ENCODE results near the gene SMARCAD1. TPM values are rescaled to one million over a fixed set of nuclear protein-coding genes. Genes with fewer than 3 reads are reported as not detected.

The SMARCAD1 gene
- total RNA-seq, 1 experiment from 2014 or later, result 57.1 TPM

DNA sequence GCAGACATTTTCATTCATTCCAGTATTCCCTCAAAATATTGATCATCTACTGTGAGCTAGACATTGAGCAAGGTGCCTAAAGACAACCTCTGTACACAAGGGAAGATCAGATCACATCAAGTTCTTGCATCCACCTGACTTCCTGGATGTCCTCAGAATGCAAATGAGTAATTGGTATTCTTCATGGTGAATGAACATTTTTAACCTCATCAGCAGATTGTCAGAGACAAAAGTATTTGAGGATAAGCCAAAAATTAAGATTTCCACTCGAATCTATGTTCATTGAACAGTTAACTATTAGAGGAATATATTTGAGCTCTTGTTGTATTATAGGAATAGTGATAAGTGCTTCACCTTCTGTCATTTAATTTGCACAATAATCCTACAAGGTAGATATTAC, 1.3 kb downstream of the SMARCAD1 start:
- H3K4ac ChIP-seq (ENCODE audit: low read depth, low read length), result no peak overlapping the region
- WGBS (ENCODE audit: extremely low coverage, insufficient read length, low lambda C conversion rate), result no CpG with 5 or more reads among the region's 1 CpG
- Mint-ChIP-seq H3K27me3 (ENCODE audit: low read depth) (no peaks in the 10 kb centered on the region), H3K36me3 (ENCODE audit: insufficient read depth in 1 of 3, low read depth in 3 of 3) (peaks cover 31 to 49% (median 49%) of the 10 kb centered on the region in 3 experiments; a peak in 6 of 7 replicates), H3K9me3 (no peaks in the 10 kb centered on the region; a peak in 1 of 5 replicates), H3K27ac (peak overlapping the region in 1 of 3 experiments; percentile 100; a peak in 1 of 7 replicates), H3K4me1 (peaks cover 18 to 25% of the 10 kb centered on the region in 2 experiments), H3K4me3 (peak overlapping the region; percentile 97)
- no peak overlapping the region for H2BK15ac ChIP-seq (ENCODE audit: low read depth, low read length)
- H3K79me1 ChIP-seq (ENCODE audit: insufficient read depth, low read depth, low read length, poor library complexity, severe bottlenecking), result peaks cover 6% of the 10 kb centered on the region
- H4K5ac ChIP-seq (ENCODE audit: insufficient read length, low read depth, low read length), result no peak overlapping the region
- H2BK5ac ChIP-seq (ENCODE audit: insufficient read length, low read length), result no peak overlapping the region
- no peak overlapping the region for H4K8ac ChIP-seq (replicated peaks; ENCODE audit: insufficient read length, low read depth, low read length)
- H3K4me1 ChIP-seq (ENCODE audit: insufficient read depth, low read length), result no peaks in the 10 kb centered on the region; the same call in 1 of the 2 replicates
- peaks cover 5% of the 10 kb centered on the region for H3K23me2 ChIP-seq (ENCODE audit: insufficient read length, low read depth, low read length, poor library complexity, severe bottlenecking)
- H3K9ac ChIP-seq (ENCODE audit: extremely low read depth, insufficient read length, low read length), result peak overlapping the region; percentile 95
- no peak overlapping the region for H2AFZ ChIP-seq (ENCODE audit: low read length)
- H3K56ac ChIP-seq (ENCODE audit: insufficient read length, low read depth, low read length), result no peak overlapping the region
- no peaks in the 10 kb centered on the region for H4K20me1 ChIP-seq (ENCODE audit: control insufficient read depth, insufficient read depth, insufficient read length)
- H2BK120ac ChIP-seq (ENCODE audit: low read depth, low read length, poor library complexity, severe bottlenecking), result no peak overlapping the region
- H3K4me2 ChIP-seq (ENCODE audit: insufficient read depth, insufficient read length, low read length), result peak overlapping the region; percentile 97
- no peak overlapping the region for H3K14ac ChIP-seq (ENCODE audit: insufficient read depth, low read length)
- H2BK12ac ChIP-seq (ENCODE audit: insufficient read length, low read depth, low read length), result no peak overlapping the region
- H4K91ac ChIP-seq (ENCODE audit: insufficient read length, low read depth, low read length), result no peak overlapping the region
- H3T11ph ChIP-seq (ENCODE audit: low read length), result no peak overlapping the region
- H3K23ac ChIP-seq (ENCODE audit: insufficient read length, low read depth, low read length), result no peak overlapping the region
- H3K79me2 ChIP-seq (ENCODE audit: insufficient read depth, low read length), result peaks cover 12% of the 10 kb centered on the region
- H3K18ac ChIP-seq (ENCODE audit: insufficient read length, low read depth, low read length), result no peak overlapping the region
- no peak overlapping the region for H2BK20ac ChIP-seq (ENCODE audit: low read depth, low read length, poor library complexity, severe bottlenecking)
- no peaks in the 10 kb centered on the region for H3K27me3 ChIP-seq (ENCODE audit: insufficient read depth, low read length)
- no peak overlapping the region for H2AK5ac ChIP-seq (ENCODE audit: insufficient read length, low read length)
- no peak overlapping the region for H3K27ac ChIP-seq (ENCODE audit: insufficient read length, low read depth, low read length)
- H3K9me3 ChIP-seq (ENCODE audit: control insufficient read depth, low read depth, low read length), result no peaks in the 10 kb centered on the region
- TF ChIP-seq, protein P1, sequence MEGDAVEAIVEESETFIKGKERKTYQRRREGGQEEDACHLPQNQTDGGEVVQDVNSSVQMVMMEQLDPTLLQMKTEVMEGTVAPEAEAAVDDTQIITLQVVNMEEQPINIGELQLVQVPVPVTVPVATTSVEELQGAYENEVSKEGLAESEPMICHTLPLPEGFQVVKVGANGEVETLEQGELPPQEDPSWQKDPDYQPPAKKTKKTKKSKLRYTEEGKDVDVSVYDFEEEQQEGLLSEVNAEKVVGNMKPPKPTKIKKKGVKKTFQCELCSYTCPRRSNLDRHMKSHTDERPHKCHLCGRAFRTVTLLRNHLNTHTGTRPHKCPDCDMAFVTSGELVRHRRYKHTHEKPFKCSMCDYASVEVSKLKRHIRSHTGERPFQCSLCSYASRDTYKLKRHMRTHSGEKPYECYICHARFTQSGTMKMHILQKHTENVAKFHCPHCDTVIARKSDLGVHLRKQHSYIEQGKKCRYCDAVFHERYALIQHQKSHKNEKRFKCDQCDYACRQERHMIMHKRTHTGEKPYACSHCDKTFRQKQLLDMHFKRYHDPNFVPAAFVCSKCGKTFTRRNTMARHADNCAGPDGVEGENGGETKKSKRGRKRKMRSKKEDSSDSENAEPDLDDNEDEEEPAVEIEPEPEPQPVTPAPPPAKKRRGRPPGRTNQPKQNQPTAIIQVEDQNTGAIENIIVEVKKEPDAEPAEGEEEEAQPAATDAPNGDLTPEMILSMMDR (conservative IDR thresholded peaks at IDR 0.05), result no peak
- DNase-seq, result no peak
